Ascending aorta (tissue), 2 donors: ENCODE results near the gene VSIR. TPM values are rescaled to one million over a fixed set of nuclear protein-coding genes. Genes with fewer than 3 reads are reported as not detected.

ENCODE experiments used
- DNase-seq, 2 donors: peaks; one replicate each; pipeline ENCODE4 v3.0.0-alpha.2; 2019; ENCODE audit warnings: low spot score in 2 of 2
- H3K27ac ChIP-seq, 2 donors: fragments of 200-600 bp; sonication (generic); one replicate each; pipeline ENCODE4 v1.5.1; 2016 to 2017; ENCODE audit warnings: mild to moderate bottlenecking in 1 of 2
- H3K27me3 ChIP-seq: fragments of 200-600 bp; sonication (generic); one replicate; pipeline ENCODE4 v1.5.1; 2017
- H3K36me3 ChIP-seq, 2 donors: fragments of 200-600 bp; sonication (generic); one replicate each; pipeline ENCODE4 v1.5.1; 2016
- H3K4me1 ChIP-seq, 2 donors: fragments of 200-600 bp; sonication (generic); one replicate each; pipeline ENCODE4 v1.5.1; 2016 to 2017; ENCODE audit warnings: mild to moderate bottlenecking in 1 of 2
- H3K4me3 ChIP-seq, 2 donors: fragments of 200-600 bp; sonication (generic); one replicate each; pipeline ENCODE4 v1.5.1; 2016 to 2017; ENCODE audit warnings: mild to moderate bottlenecking in 1 of 2
- H3K9me3 ChIP-seq, 2 donors: fragments of 200-600 bp; sonication (generic); one replicate each; pipeline ENCODE4 v1.5.1; 2016
- intact Hi-C: fragments of 100-400 bp; cut with DNase I; formaldehyde crosslinking; loops from one replicate; pipeline ENCODE4 v1.15.1; 2023
- total RNA-seq: library from RNA; depleted of rRNA; stranded (reverse); fragments of >200 nt; gene quantifications from one replicate; pipeline ENCODE4 v1.1.0, GENCODE V29; 2016
- TF ChIP-seq, protein P1 (sequence below), 3 experiments: fragments of 200-600 bp in 2 of 3; fragments of 450-650 bp in 1 of 3; sonication (generic) in 2 of 3; IDR thresholded peaks; one replicate each; pipeline ENCODE4 v1.5.1; 2016 to 2019; ENCODE audit warnings: antibody characterized with exemption in 3 of 3, mild to moderate bottlenecking in 1 of 3, moderate library complexity in 1 of 3

Gene VSIR
- total RNA-seq, 1 donor from 2014 or later, result 193 TPM

DNA sequence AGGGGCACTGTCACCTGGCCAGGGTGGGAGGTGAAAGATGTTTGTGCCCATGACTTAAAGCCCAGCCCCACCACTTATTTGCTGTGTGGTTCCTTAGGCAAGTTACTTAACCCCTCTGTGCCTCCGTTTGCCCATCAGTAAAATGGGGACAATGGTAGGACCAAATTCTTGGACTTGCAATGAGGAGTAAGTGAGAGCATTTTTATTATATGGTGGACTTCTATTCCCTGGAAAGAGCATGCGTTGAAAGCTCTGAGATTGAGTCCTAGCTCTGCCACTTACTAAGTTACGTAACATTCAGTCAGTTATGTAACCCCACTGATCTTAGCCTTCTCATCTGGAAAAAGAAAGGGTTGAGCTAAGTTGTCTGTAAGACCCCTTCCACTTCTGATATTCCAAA, 18.8 kb downstream of the VSIR start:
- intact Hi-C loops, result no loop called here
- TF ChIP-seq, protein P1, sequence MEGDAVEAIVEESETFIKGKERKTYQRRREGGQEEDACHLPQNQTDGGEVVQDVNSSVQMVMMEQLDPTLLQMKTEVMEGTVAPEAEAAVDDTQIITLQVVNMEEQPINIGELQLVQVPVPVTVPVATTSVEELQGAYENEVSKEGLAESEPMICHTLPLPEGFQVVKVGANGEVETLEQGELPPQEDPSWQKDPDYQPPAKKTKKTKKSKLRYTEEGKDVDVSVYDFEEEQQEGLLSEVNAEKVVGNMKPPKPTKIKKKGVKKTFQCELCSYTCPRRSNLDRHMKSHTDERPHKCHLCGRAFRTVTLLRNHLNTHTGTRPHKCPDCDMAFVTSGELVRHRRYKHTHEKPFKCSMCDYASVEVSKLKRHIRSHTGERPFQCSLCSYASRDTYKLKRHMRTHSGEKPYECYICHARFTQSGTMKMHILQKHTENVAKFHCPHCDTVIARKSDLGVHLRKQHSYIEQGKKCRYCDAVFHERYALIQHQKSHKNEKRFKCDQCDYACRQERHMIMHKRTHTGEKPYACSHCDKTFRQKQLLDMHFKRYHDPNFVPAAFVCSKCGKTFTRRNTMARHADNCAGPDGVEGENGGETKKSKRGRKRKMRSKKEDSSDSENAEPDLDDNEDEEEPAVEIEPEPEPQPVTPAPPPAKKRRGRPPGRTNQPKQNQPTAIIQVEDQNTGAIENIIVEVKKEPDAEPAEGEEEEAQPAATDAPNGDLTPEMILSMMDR (IDR thresholded peaks at IDR 0.05), result no peak
- DNase-seq, result no peak
- H3K9me3 ChIP-seq, result no peaks in the 10 kb centered on the region
- H3K27me3 ChIP-seq, result no peaks in the 10 kb centered on the region
- H3K4me1 ChIP-seq, result no peaks in the 10 kb centered on the region
- peak overlapping the region in 1 of 2 donors; percentile 10 for H3K27ac ChIP-seq
- H3K4me3 ChIP-seq, result no peak overlapping the region
- peaks cover 76 to 89% of the 10 kb centered on the region in 2 donors for H3K36me3 ChIP-seq

DNA sequence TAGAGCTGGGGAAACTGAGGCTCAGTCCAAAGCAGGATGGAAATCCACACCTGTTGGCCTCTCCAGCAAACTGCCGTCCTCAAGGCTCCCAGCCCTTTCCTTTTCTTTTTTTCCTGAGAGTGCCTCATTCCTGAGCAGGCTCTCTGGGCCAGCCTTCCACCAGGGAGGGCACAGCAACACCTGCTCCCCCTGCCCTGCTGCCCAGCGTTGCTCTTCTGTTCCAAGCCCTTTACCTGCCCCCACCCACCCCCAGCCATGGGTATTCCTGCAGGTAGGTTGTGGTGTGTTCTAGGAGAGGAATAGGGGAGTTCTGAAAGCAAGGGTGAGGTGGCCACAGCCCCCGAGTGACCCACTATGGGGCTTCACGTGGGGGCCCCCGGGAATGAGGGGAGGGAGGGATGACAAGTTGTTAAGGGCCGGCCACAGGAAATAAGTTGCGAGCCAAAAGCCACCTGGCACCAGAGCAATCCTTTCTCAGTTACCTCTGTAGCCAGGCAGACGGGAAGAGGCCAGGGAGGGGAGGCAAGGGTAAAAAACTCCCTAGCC, 19.3 kb downstream of the VSIR start:
- no peak for DNase-seq
- Histone ChIP-seq H3K36me3 (peaks cover 72 to 85% of the 10 kb centered on the region in 2 donors), H3K9me3 (no peaks in the 10 kb centered on the region), H3K4me3 (no peak overlapping the region), H3K4me1 (peaks cover 0 to 3% of the 10 kb centered on the region in 2 donors), H3K27ac (peak overlapping the region in 1 of 2 donors; percentile 10), H3K27me3 (no peaks in the 10 kb centered on the region)
- intact Hi-C loops, result no loop called here
- TF ChIP-seq, protein P1 (IDR thresholded peaks at IDR 0.05), result no peak

DNA sequence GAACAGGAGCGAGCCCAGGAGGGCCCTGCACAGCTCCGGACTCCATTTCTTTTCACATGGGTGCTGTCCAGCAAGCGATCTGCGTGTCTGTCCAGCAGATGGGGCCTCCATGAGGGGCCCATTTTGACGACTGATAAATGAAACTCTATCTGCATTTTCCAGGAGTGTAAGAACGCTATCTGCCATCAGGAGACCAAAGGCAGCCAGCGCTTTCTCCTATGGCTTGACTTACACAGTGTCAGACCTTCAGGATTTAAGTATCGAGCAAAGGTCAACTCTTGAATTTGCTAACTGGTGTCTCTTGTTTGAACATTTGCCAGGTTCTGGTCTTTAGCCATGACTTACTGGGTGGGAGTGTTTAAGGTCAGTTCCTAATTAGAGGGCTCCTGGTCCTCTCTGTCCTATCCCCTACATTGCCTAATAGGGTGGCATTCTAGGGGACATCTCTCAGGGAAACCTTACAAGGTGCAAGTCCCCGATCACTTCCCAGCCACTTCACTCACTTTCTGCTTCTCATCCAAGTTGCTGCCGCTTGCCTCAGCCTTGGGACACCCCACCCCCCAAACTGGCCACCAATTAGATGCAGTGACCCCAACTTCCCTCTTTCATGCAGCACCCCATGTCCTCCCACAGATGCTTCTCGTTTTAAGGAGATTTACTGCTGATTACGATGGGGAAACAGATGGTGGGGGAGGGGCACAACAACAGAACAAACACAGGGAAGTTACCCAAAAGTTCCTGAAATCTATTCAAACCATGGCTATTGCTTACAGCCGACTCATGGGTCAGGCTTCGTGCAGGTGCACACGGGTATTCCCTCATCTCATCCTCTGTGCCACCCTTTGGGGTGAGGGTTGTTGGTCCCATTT, 20.0 kb downstream of the VSIR start:
- peak in 1 of 2 donors; percentile 59 for DNase-seq
- H3K4me3 ChIP-seq, result no peak overlapping the region
- no peaks in the 10 kb centered on the region for H3K9me3 ChIP-seq
- H3K4me1 ChIP-seq, result peaks cover 0 to 3% of the 10 kb centered on the region in 2 donors
- TF ChIP-seq, protein P1 (IDR thresholded peaks at IDR 0.05), result no peak
- H3K27ac ChIP-seq, result no peak overlapping the region
- no peaks in the 10 kb centered on the region for H3K27me3 ChIP-seq
- intact Hi-C loops, result no loop called here
- H3K36me3 ChIP-seq, result peaks cover 65 to 78% of the 10 kb centered on the region in 2 donors

DNA sequence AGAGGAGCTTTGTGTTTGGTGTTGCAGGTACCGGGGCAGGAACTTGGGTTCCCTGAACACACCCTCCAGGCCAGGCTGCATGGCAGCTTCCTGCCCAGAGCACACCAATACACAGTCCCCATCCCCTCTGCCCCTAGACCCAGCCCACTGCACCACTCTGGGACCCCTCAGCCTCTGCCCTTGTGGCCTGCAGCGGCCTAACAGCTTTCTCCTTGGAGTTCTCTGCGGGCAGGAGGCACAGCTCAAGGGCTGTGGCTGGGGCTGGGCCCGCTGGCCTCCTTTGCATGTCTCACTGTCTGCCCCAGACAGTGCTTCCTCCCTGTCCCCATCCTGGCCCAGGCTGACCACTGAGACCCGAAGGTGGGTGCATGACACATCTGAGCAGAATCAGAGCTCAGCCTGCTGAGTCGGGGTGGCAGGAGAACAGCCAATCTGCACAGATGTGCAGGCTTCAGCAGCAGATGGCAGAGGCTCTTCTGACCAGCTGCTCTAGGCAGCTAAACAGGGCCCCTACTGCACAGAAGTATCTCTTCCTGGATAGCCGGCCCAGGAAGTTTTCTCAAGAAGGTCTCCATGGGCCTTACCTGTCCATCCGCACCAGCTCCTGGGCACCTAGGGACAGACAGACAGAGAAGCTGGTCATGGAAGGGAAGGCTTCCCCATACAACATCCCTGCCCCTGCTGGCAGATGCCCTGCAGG, 20.8 kb downstream of the VSIR start:
- H3K27ac ChIP-seq, result no peak overlapping the region
- no peak overlapping the region for H3K4me3 ChIP-seq
- DNase-seq, result peak in 1 of 2 donors; percentile 62
- H3K4me1 ChIP-seq, result peaks cover 0 to 3% of the 10 kb centered on the region in 2 donors
- H3K9me3 ChIP-seq, result no peaks in the 10 kb centered on the region
- intact Hi-C loops, result no loop called here
- peaks cover 60 to 70% of the 10 kb centered on the region in 2 donors for H3K36me3 ChIP-seq
- H3K27me3 ChIP-seq, result no peaks in the 10 kb centered on the region
- TF ChIP-seq, protein P1 (IDR thresholded peaks at IDR 0.05), result no peak

DNA sequence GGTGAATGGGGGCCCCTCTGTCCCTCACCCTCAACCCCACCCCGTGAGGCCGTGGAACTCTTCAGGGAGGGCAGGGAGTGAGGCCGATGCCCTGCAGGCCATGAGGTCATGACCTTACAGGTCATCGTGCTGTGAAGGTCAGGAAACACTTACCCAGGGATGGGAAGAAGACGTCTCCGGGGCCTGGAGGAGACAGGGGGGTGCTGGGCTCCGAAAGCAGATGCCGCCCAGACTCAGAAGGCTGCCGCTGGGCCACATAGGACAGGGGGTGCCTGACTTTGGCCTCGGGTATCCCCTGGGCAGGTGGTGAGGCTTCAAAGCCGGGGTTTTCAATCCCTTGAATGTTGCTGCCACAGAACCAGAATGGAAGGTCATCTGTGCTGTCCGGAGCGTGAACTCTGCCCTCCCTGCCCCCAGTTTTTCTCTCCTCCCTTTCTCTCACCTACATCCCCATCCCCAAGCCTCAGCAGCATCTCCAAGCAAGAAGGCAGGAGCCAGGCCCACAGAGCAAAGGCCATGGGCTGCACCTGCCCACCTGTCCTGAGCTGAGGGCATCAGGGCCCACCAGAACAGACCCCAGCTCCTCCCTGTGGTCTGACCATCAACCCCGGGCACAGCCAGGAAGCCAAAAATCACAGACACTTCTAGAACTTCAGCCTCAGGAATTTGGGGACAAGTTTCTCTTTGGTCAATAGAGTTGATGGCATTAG, 21.6 kb downstream of the VSIR start:
- peaks cover 0 to 3% of the 10 kb centered on the region in 2 donors for H3K4me1 ChIP-seq
- no peaks in the 10 kb centered on the region for H3K27me3 ChIP-seq
- no peak for DNase-seq
- H3K4me3 ChIP-seq, result no peak overlapping the region
- intact Hi-C loops, result no loop called here
- TF ChIP-seq, protein P1 (IDR thresholded peaks at IDR 0.05), result no peak
- H3K27ac ChIP-seq, result no peak overlapping the region
- H3K9me3 ChIP-seq, result no peaks in the 10 kb centered on the region
- H3K36me3 ChIP-seq, result peaks cover 57 to 64% of the 10 kb centered on the region in 2 donors
